Measurements from ENCODE around the gene RHBDF1. TPM values are rescaled to one million over a fixed set of nuclear protein-coding genes. Genes with fewer than 3 reads are reported as not detected.
"Not testable (repeated sequence)": the region's sequence is repeated elsewhere in the genome, so short reads cannot be mapped to it uniquely, and the experiment has no call there.

Gene RHBDF1
- total and polyA plus RNA-seq, 9 of the 15 experiments (the other 6 are each of a cell fraction or from before 2014, with no cell fraction given): 1.0 to 8.2 (median 4.2) TPM

- ChIA-PET POLR2A (no interaction called here), CTCF (ENCODE audit: low intra/inter-chr PET ratio) (no interaction called here)
- Histone ChIP-seq H3K9ac (ENCODE audit: insufficient read depth in 1 of 2, low read depth in 2 of 2, low read length in 2 of 2) (peak overlapping the region in 1 of 2 experiments; percentile 79; a peak in 1 of 4 replicates), H2AFZ (ENCODE audit: low read depth, low read length) (no peak overlapping the region), H3K36me3 (ENCODE audit: control insufficient read depth, insufficient read depth, low read length) (peaks cover 85% of the 10 kb centered on the region), H3K4me2 (ENCODE audit: insufficient read depth, low read length) (no peak overlapping the region), H3K4me1 (replicated peaks in 1 of 2; ENCODE audit: control insufficient read depth in 2 of 2, insufficient read depth in 2 of 2, low read length in 2 of 2) (peaks cover 4 to 17% of the 10 kb centered on the region in 2 experiments; a peak in 4 of 5 replicates), H3K79me2 (ENCODE audit: control insufficient read depth, insufficient read depth, low read length) (peaks cover 57% of the 10 kb centered on the region), H3K27me3 (ENCODE audit: control insufficient read depth in 2 of 2, insufficient read depth in 2 of 2, low read length in 2 of 2) (no peaks in the 10 kb centered on the region), H3K4me3 (no peak overlapping the region), H4K20me1 (replicated peaks; ENCODE audit: control insufficient read depth, insufficient read depth, low read length) (peaks cover 14% of the 10 kb centered on the region), H3K9me1 (ENCODE audit: control insufficient read depth, insufficient read depth, low read length) (peaks cover 3% of the 10 kb centered on the region), H3K27ac (ENCODE audit: extremely low read depth, low read depth, low read length) (peak overlapping the region; percentile 39; the same call in 1 of the 3 replicates), H3K9me3 (replicated peaks; ENCODE audit: control insufficient read depth, insufficient read depth, low read depth, low read length) (no peaks in the 10 kb centered on the region)
- FAIRE-seq (no peak), ATAC-seq (no peak), DNase-seq (ENCODE audit: extremely low read depth in 1 of 4, low spot score in 3 of 4) (no peak)
- intact Hi-C loops (cut with micrococcal nuclease) (no loop called here), in situ Hi-C loops (cut with MboI) (no loop called here)
- TF ChIP-seq ZKSCAN1 (IDR thresholded peaks at IDR 0.05; ENCODE audit: low read depth, low read length) (0 out of 2 replicates have a peak, but pooled peaks have one; percentile 37), MCM3 (IDR thresholded peaks at IDR 0.05) (no peak), ZFP30 (CRISPR knock-in tag; IDR thresholded peaks at IDR 0.05; ENCODE audit: borderline replicate concordance) (no peak)
- WGBS (ENCODE audit: insufficient coverage, low coverage, missing lambda C conversion rate): 88% methylated on average over 7 of the region's 7 CpGs
- BruUV-seq (replicated peaks): no TSS peak
Observed at GRCh38 chr16:47234-47633, 25.2 kb downstream of the RHBDF1 start.

- H3K27ac ChIP-seq (ENCODE audit: extremely low read depth, low read depth, low read length); H3K9me1 ChIP-seq (ENCODE audit: control insufficient read depth, insufficient read depth, low read length); in situ Hi-C loops (cut with MboI); ATAC-seq; CTCF ChIA-PET (ENCODE audit: low intra/inter-chr PET ratio); intact Hi-C loops (cut with micrococcal nuclease); H3K4me3 ChIP-seq; DNase-seq (ENCODE audit: extremely low read depth in 1 of 4, low spot score in 3 of 4); H3K4me2 ChIP-seq (ENCODE audit: insufficient read depth, low read length); H3K9me3 ChIP-seq (replicated peaks; ENCODE audit: control insufficient read depth, insufficient read depth, low read depth, low read length); H3K27me3 ChIP-seq (ENCODE audit: control insufficient read depth in 2 of 2, insufficient read depth in 2 of 2, low read length in 2 of 2); BruUV-seq (replicated peaks); H3K9ac ChIP-seq (ENCODE audit: insufficient read depth in 1 of 2, low read depth in 2 of 2, low read length in 2 of 2); H2AFZ ChIP-seq (ENCODE audit: low read depth, low read length); FAIRE-seq: not testable (repeated sequence)
- Histone ChIP-seq H4K20me1 (replicated peaks; ENCODE audit: control insufficient read depth, insufficient read depth, low read length) (peaks cover 21% of the 10 kb centered on the region), H3K4me1 (replicated peaks in 1 of 2; ENCODE audit: control insufficient read depth in 2 of 2, insufficient read depth in 2 of 2, low read length in 2 of 2) (peaks cover 11 to 23% of the 10 kb centered on the region in 2 experiments; a peak in 4 of 5 replicates), H3K79me2 (ENCODE audit: control insufficient read depth, insufficient read depth, low read length) (peaks cover 50% of the 10 kb centered on the region), H3K36me3 (ENCODE audit: control insufficient read depth, insufficient read depth, low read length) (peaks cover 91% of the 10 kb centered on the region)
- POLR2A ChIA-PET: interaction anchor here (0.6 to 1.0 kb wide), 2 partner anchors 12 to 635 kb away, joined by 3 read pairs; no protein-coding TSS in a partner anchor
- WGBS (ENCODE audit: insufficient coverage, low coverage, missing lambda C conversion rate): 100% methylated on average over 6 of the region's 7 CpGs
Observed at GRCh38 chr16:46510-46909, 25.9 kb downstream of the RHBDF1 start.
